ENCODE data around the gene EPAS1. TPM values are rescaled to one million over a fixed set of nuclear protein-coding genes. Genes with fewer than 3 reads are reported as not detected.

The EPAS1 gene
- polyA plus RNA-seq, 2 of the 4 experiments (the other 2 are of a cell fraction), result 128 to 143 TPM

DNA sequence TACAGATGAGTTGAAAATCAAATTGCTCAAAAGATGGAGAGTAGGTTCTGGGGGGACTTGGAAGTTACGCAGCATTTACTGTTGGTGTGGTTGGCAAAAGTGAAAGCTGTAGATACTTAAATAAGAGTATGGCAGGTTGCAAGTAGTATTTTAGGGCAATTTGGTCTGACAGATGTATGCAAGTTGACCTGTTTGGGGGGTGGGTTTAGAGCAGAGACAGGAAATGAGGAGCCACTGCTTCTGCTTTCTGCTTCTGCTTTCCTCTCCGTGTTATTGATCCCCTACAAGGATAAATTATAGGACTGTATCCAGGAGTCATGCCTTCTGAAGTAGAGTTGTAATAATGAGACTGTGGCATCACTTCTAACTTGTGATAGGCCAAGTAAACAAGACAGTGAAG lies 71.2 kb downstream of the EPAS1 start:
- ATAC-seq (no peak), FAIRE-seq (no peak), DNase-seq (ENCODE audit: low read depth in 1 of 2, low spot score in 1 of 2) (no peak)
- no peak overlapping the region for H3K4me3 ChIP-seq
- H3K9me3 ChIP-seq, result peaks cover 9% of the 10 kb centered on the region; the same call in 1 of the 3 replicates
- WGBS (ENCODE audit: missing lambda C conversion rate), result 92% methylated on average over 2 of the region's 2 CpGs
- ChIA-PET CTCF (interaction anchor here (1.1 to 5.6 kb wide), 8 partner anchors 8 to 375 kb away, joined by 3 to 44 read pairs (median 22); no protein-coding TSS in a partner anchor), POLR2A (no interaction called here)
- H3K4me1 ChIP-seq, result peaks cover 21% of the 10 kb centered on the region
- H3K4me2 ChIP-seq, result no peak overlapping the region
- TF ChIP-seq, protein P1, sequence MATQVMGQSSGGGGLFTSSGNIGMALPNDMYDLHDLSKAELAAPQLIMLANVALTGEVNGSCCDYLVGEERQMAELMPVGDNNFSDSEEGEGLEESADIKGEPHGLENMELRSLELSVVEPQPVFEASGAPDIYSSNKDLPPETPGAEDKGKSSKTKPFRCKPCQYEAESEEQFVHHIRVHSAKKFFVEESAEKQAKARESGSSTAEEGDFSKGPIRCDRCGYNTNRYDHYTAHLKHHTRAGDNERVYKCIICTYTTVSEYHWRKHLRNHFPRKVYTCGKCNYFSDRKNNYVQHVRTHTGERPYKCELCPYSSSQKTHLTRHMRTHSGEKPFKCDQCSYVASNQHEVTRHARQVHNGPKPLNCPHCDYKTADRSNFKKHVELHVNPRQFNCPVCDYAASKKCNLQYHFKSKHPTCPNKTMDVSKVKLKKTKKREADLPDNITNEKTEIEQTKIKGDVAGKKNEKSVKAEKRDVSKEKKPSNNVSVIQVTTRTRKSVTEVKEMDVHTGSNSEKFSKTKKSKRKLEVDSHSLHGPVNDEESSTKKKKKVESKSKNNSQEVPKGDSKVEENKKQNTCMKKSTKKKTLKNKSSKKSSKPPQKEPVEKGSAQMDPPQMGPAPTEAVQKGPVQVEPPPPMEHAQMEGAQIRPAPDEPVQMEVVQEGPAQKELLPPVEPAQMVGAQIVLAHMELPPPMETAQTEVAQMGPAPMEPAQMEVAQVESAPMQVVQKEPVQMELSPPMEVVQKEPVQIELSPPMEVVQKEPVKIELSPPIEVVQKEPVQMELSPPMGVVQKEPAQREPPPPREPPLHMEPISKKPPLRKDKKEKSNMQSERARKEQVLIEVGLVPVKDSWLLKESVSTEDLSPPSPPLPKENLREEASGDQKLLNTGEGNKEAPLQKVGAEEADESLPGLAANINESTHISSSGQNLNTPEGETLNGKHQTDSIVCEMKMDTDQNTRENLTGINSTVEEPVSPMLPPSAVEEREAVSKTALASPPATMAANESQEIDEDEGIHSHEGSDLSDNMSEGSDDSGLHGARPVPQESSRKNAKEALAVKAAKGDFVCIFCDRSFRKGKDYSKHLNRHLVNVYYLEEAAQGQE (IDR thresholded peaks at IDR 0.05), result no peak
- TF ChIP-seq FOXS1 (CRISPR knock-in tag; IDR thresholded peaks at IDR 0.05) (no peak), POLR2A (IDR thresholded peaks at IDR 0.05; ENCODE audit: low read length) (no peak), EP300 (IDR thresholded peaks at IDR 0.05) (no peak), HOXA7 (CRISPR knock-in tag; IDR thresholded peaks at IDR 0.05) (no peak), RFX5 (IDR thresholded peaks at IDR 0.05) (no peak)
- H3K27ac ChIP-seq, result no peak overlapping the region

DNA sequence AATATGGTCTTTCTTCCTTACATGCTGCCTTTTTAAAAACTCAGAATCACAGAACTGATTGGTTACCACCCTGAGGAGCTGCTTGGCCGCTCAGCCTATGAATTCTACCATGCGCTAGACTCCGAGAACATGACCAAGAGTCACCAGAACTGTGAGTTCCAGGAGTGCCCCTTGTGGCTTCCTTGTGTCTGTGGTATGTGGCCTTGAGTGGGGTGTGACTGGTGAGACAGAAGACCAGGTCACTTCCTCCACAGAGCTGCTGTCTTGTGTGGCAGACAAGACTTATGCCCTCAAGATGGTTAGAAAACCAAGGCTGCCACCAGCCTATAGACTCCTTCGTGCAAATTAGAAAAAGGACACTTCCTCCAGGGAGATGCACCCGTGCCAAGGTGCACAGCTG lies 72.6 kb downstream of the EPAS1 start:
- no peak overlapping the region for H3K4me3 ChIP-seq
- H3K4me2 ChIP-seq, result no peak overlapping the region
- no peak for ATAC-seq
- no peak overlapping the region for H3K27ac ChIP-seq
- DNase-seq (ENCODE audit: low read depth in 1 of 2, low spot score in 1 of 2), result no peak
- CTCF ChIA-PET, result interaction anchor here (0.8 to 5.6 kb wide), 9 partner anchors 11 to 377 kb away, joined by 3 to 44 read pairs (median 5); no protein-coding TSS in a partner anchor
- peaks cover 11% of the 10 kb centered on the region; the same call in 1 of the 3 replicates for H3K9me3 ChIP-seq
- FAIRE-seq, result no peak
- TF ChIP-seq NFE2L2 (conservative IDR thresholded peaks at IDR 0.05; ENCODE audit: low read length) (no peak), ZNF302 (CRISPR knock-in tag; IDR thresholded peaks at IDR 0.05) (no peak), ESRRA (IDR thresholded peaks at IDR 0.05; ENCODE audit: borderline replicate concordance, low read length) (no peak), RARB (CRISPR knock-in tag; IDR thresholded peaks at IDR 0.05) (no peak), SMC3 (IDR thresholded peaks at IDR 0.05) (no peak)
- TF ChIP-seq, protein P2, sequence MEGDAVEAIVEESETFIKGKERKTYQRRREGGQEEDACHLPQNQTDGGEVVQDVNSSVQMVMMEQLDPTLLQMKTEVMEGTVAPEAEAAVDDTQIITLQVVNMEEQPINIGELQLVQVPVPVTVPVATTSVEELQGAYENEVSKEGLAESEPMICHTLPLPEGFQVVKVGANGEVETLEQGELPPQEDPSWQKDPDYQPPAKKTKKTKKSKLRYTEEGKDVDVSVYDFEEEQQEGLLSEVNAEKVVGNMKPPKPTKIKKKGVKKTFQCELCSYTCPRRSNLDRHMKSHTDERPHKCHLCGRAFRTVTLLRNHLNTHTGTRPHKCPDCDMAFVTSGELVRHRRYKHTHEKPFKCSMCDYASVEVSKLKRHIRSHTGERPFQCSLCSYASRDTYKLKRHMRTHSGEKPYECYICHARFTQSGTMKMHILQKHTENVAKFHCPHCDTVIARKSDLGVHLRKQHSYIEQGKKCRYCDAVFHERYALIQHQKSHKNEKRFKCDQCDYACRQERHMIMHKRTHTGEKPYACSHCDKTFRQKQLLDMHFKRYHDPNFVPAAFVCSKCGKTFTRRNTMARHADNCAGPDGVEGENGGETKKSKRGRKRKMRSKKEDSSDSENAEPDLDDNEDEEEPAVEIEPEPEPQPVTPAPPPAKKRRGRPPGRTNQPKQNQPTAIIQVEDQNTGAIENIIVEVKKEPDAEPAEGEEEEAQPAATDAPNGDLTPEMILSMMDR (IDR thresholded peaks at IDR 0.05), result no peak
- peaks cover 8% of the 10 kb centered on the region for H3K4me1 ChIP-seq
- POLR2A ChIA-PET, result no interaction called here
- WGBS (ENCODE audit: missing lambda C conversion rate), result 92% methylated on average over 5 of the region's 5 CpGs

DNA sequence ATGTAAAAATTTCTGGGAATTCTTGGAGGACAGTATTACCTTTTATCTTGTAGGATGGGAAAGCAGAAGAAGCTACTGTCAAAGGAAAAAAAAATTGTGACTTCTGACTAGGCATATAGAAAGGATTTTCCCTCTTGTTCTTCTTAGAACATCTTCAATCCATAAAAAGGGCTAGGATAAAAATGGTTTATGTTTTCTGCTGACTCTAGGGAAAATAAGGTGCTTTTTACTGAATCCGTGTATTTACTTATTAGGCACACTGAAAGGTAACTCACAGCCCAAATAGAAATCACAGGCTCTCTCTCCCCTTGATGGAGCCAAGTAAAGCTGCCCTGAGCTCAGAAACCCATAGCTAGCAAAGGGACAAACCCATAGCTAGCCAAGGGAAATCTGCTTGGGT lies 74.6 kb downstream of the EPAS1 start:
- 96% methylated on average over 1 of the region's 1 CpG for WGBS (ENCODE audit: missing lambda C conversion rate)
- DNase-seq (ENCODE audit: low read depth in 1 of 2, low spot score in 1 of 2), result no peak
- no peak overlapping the region for H3K4me2 ChIP-seq
- H3K4me3 ChIP-seq, result no peak overlapping the region
- ATAC-seq, result no peak
- FAIRE-seq, result no peak
- H3K4me1 ChIP-seq, result no peaks in the 10 kb centered on the region
- peaks cover 11% of the 10 kb centered on the region; the same call in 1 of the 3 replicates for H3K9me3 ChIP-seq
- ChIA-PET POLR2A (no interaction called here), CTCF (interaction anchor here (0.6 to 2.8 kb wide), 7 partner anchors 9 to 379 kb away, joined by 3 to 9 read pairs (median 3); no protein-coding TSS in a partner anchor)
- TF ChIP-seq, protein P3, sequence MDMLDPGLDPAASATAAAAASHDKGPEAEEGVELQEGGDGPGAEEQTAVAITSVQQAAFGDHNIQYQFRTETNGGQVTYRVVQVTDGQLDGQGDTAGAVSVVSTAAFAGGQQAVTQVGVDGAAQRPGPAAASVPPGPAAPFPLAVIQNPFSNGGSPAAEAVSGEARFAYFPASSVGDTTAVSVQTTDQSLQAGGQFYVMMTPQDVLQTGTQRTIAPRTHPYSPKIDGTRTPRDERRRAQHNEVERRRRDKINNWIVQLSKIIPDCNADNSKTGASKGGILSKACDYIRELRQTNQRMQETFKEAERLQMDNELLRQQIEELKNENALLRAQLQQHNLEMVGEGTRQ (IDR thresholded peaks at IDR 0.05), result no peak
- peak; percentile 91 for TF ChIP-seq MAFK (IDR thresholded peaks at IDR 0.05; ENCODE audit: partially characterized antibody)
- no peak overlapping the region for H3K27ac ChIP-seq
